K562 (cell line): ENCODE results near the gene ZC3H10. TPM values are rescaled to one million over a fixed set of nuclear protein-coding genes. Genes with fewer than 3 reads are reported as not detected.
A peak's percentile ranks its signal among the peaks of the same experiment; 100 is the strongest.

Experiments used
- MAFF ChIP-seq: IDR thresholded peaks from 2 replicates; pipeline ENCODE4 v1.6.1; 2012; ENCODE audit warnings: low read length, improper control_type of control experiment
- MITF ChIP-seq: IDR thresholded peaks from 2 replicates; pipeline ENCODE4 v1.6.1; 2014; ENCODE audit warnings: antibody characterized with exemption
- NONO ChIP-seq, 2 experiments: fragments of 200-400 bp in 1 of 2; fragments of 450-650 bp in 1 of 2; formaldehyde crosslinking in 1 of 2; IDR thresholded peaks; 2 replicates each; pipeline ENCODE4 v1.6.1; 2017; ENCODE audit warnings: low read depth in 2 of 2, mild to moderate bottlenecking in 2 of 2, moderate library complexity in 2 of 2, low read length in 1 of 2
- PCBP2 ChIP-seq: fragments of 200-400 bp; formaldehyde crosslinking; IDR thresholded peaks from 2 replicates; pipeline ENCODE4 v1.6.1; 2018; ENCODE audit warnings: low read length, low read depth, mild to moderate bottlenecking, moderate library complexity; ENCODE audit not compliant: poor library complexity, severe bottlenecking
- SNAPC5 ChIP-seq: fragments of 250-450 bp; sonication (Bioruptor Pico); IDR thresholded peaks from 2 replicates; pipeline ENCODE4 v1.8.0; 2021; ENCODE audit warnings: moderate library complexity, mild to moderate bottlenecking, inconsistent platforms
- ZNF12 ChIP-seq: sonication (generic); formaldehyde crosslinking; IDR thresholded peaks from 2 replicates; pipeline ENCODE4 v1.4.0; 2020; ENCODE audit warnings: mild to moderate bottlenecking, missing genetic modification reagents
- ZNF609 ChIP-seq: sonication (generic); formaldehyde crosslinking; IDR thresholded peaks from 2 replicates; pipeline ENCODE4 v1.8.1; 2023; ENCODE audit warnings: missing genetic modification reagents, mild to moderate bottlenecking, borderline replicate concordance
- polyA plus RNA-seq, 8 experiments: library from polyadenylated mRNA; depleted of rRNA in 4 of 8; stranded (reverse) in 5 of 8; unstranded in 3 of 8; fragments of >200 nt; fragmentation: Nextera tagmentation in 2 of 8; fragmentation: Illumina TruSeq in 1 of 8; extraction: Ambion mirVana in 2 of 8; extraction: Trizol in 1 of 8; gene quantifications; 2 replicates each; pipeline versions ENCODE4 v1.2.1 to v1.2.3, GENCODE V29; 2011 to 2014; ENCODE audit warnings: inconsistent platforms in 1 of 8, missing spikeins in 1 of 8
- total RNA-seq, 7 experiments: library from RNA; depleted of rRNA in 6 of 7; stranded (reverse); fragments of >200 nt in 6 of 7; fragmentation: Illumina TruSeq in 2 of 7; extraction: Trizol in 2 of 7; gene quantifications; 2 replicates each; pipeline versions ENCODE4 v1.2.1 to v1.2.3, GENCODE V29; 2011 to 2021; ENCODE audit warnings: low replicate concordance in 1 of 7
- TF ChIP-seq, protein P1 (sequence below): fragments of 450-650 bp; IDR thresholded peaks from 2 replicates; pipeline ENCODE4 v1.6.1; 2016; ENCODE audit warnings: mild to moderate bottlenecking, moderate library complexity

Gene ZC3H10
- total and polyA plus RNA-seq, 9 of the 15 experiments (the other 6 are each of a cell fraction or from before 2014, with no cell fraction given): 0.31 to 4.1 (median 1.6) TPM

GRCh38 chr12:56104109-56104814 is 13.8 kb upstream of the ZC3H10 start, which contains the start of gene PA2G4 (continued):
- TF ChIP-seq, protein P1, sequence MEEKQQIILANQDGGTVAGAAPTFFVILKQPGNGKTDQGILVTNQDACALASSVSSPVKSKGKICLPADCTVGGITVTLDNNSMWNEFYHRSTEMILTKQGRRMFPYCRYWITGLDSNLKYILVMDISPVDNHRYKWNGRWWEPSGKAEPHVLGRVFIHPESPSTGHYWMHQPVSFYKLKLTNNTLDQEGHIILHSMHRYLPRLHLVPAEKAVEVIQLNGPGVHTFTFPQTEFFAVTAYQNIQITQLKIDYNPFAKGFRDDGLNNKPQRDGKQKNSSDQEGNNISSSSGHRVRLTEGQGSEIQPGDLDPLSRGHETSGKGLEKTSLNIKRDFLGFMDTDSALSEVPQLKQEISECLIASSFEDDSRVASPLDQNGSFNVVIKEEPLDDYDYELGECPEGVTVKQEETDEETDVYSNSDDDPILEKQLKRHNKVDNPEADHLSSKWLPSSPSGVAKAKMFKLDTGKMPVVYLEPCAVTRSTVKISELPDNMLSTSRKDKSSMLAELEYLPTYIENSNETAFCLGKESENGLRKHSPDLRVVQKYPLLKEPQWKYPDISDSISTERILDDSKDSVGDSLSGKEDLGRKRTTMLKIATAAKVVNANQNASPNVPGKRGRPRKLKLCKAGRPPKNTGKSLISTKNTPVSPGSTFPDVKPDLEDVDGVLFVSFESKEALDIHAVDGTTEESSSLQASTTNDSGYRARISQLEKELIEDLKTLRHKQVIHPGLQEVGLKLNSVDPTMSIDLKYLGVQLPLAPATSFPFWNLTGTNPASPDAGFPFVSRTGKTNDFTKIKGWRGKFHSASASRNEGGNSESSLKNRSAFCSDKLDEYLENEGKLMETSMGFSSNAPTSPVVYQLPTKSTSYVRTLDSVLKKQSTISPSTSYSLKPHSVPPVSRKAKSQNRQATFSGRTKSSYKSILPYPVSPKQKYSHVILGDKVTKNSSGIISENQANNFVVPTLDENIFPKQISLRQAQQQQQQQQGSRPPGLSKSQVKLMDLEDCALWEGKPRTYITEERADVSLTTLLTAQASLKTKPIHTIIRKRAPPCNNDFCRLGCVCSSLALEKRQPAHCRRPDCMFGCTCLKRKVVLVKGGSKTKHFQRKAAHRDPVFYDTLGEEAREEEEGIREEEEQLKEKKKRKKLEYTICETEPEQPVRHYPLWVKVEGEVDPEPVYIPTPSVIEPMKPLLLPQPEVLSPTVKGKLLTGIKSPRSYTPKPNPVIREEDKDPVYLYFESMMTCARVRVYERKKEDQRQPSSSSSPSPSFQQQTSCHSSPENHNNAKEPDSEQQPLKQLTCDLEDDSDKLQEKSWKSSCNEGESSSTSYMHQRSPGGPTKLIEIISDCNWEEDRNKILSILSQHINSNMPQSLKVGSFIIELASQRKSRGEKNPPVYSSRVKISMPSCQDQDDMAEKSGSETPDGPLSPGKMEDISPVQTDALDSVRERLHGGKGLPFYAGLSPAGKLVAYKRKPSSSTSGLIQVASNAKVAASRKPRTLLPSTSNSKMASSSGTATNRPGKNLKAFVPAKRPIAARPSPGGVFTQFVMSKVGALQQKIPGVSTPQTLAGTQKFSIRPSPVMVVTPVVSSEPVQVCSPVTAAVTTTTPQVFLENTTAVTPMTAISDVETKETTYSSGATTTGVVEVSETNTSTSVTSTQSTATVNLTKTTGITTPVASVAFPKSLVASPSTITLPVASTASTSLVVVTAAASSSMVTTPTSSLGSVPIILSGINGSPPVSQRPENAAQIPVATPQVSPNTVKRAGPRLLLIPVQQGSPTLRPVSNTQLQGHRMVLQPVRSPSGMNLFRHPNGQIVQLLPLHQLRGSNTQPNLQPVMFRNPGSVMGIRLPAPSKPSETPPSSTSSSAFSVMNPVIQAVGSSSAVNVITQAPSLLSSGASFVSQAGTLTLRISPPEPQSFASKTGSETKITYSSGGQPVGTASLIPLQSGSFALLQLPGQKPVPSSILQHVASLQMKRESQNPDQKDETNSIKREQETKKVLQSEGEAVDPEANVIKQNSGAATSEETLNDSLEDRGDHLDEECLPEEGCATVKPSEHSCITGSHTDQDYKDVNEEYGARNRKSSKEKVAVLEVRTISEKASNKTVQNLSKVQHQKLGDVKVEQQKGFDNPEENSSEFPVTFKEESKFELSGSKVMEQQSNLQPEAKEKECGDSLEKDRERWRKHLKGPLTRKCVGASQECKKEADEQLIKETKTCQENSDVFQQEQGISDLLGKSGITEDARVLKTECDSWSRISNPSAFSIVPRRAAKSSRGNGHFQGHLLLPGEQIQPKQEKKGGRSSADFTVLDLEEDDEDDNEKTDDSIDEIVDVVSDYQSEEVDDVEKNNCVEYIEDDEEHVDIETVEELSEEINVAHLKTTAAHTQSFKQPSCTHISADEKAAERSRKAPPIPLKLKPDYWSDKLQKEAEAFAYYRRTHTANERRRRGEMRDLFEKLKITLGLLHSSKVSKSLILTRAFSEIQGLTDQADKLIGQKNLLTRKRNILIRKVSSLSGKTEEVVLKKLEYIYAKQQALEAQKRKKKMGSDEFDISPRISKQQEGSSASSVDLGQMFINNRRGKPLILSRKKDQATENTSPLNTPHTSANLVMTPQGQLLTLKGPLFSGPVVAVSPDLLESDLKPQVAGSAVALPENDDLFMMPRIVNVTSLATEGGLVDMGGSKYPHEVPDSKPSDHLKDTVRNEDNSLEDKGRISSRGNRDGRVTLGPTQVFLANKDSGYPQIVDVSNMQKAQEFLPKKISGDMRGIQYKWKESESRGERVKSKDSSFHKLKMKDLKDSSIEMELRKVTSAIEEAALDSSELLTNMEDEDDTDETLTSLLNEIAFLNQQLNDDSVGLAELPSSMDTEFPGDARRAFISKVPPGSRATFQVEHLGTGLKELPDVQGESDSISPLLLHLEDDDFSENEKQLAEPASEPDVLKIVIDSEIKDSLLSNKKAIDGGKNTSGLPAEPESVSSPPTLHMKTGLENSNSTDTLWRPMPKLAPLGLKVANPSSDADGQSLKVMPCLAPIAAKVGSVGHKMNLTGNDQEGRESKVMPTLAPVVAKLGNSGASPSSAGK: peak; percentile 98
- no peak; the same call in 1 of the 2 replicates for TF ChIP-seq ZNF12 (CRISPR knock-in tag)
- TF ChIP-seq MITF: no peak
- TF ChIP-seq MAFF: no peak
- no peak for TF ChIP-seq PCBP2
- TF ChIP-seq NONO (IDR thresholded peaks at IDR 0.05; ENCODE audit: low read depth in 2 of 2, low read length in 1 of 2): no peak
- TF ChIP-seq SNAPC5 (CRISPR knock-in tag): no peak
- no peak for TF ChIP-seq ZNF609
